Lung (tissue), 12 donors: ENCODE data around the gene BIRC7. TPM values are rescaled to one million over a fixed set of nuclear protein-coding genes. Genes with fewer than 3 reads are reported as not detected.
A peak's percentile ranks its signal among the peaks of the same experiment; 100 is the strongest.

ENCODE experiments used
- ATAC-seq: fragments of 200-7000 bp; cut with Tn5 transposase; one replicate; pipeline ENCODE4 v1.9.1; 2020; ENCODE audit warnings: moderate number of reproducible peaks; ENCODE audit not compliant: insufficient read depth, low FRiP score
- DNase-seq, 3 donors: peaks; one replicate each; pipeline ENCODE4 v3.0.0-alpha.2; 2013 to 2017
- H3K27ac ChIP-seq, 2 donors: one replicate each; pipeline ENCODE4 v1.5.1; 2013; ENCODE audit warnings: mild to moderate bottlenecking in 2 of 2, moderate library complexity in 2 of 2, control low read depth in 1 of 2, inconsistent platforms in 1 of 2, low read depth in 1 of 2, low read length in 1 of 2
- H3K27me3 ChIP-seq, 3 donors: one replicate each; pipeline ENCODE4 v1.5.1; 2013; ENCODE audit warnings: low read length in 2 of 3; ENCODE audit not compliant: control insufficient read depth in 3 of 3, insufficient read depth in 3 of 3
- H3K36me3 ChIP-seq, 4 donors: one replicate each; pipeline ENCODE4 v1.5.1; 2013; ENCODE audit warnings: low read length in 4 of 4, mild to moderate bottlenecking in 1 of 4, moderate library complexity in 1 of 4; ENCODE audit not compliant: control insufficient read depth in 4 of 4, insufficient read depth in 4 of 4
- H3K4me1 ChIP-seq, 5 donors: one replicate each; pipeline ENCODE4 v1.5.1; 2013; ENCODE audit warnings: low read length in 5 of 5, mild to moderate bottlenecking in 2 of 5, moderate library complexity in 1 of 5; ENCODE audit not compliant: control insufficient read depth in 5 of 5, insufficient read depth in 5 of 5
- H3K4me3 ChIP-seq: one replicate; pipeline ENCODE4 v1.5.1; 2013; ENCODE audit warnings: mild to moderate bottlenecking, control low read depth, moderate library complexity
- H3K9ac ChIP-seq, 2 donors: one replicate each; pipeline ENCODE4 v1.5.1; 2013; ENCODE audit warnings: low read length in 2 of 2, control low read depth in 1 of 2; ENCODE audit not compliant: insufficient read depth in 1 of 2
- H3K9me3 ChIP-seq, 4 donors: one replicate each; pipeline ENCODE4 v1.5.1; 2013; ENCODE audit warnings: low read length in 3 of 4, mild to moderate bottlenecking in 1 of 4, moderate library complexity in 1 of 4; ENCODE audit not compliant: control insufficient read depth in 4 of 4, insufficient read depth in 3 of 4
- CTCF ChIP-seq: IDR thresholded peaks from 2 replicates; pipeline ENCODE4 v1.5.1; 2012; ENCODE audit warnings: mild to moderate bottlenecking; ENCODE audit errors: control extremely low read depth, extremely low read depth
- WGBS, 2 donors: extraction: QIAGEN DNeasy Blood & Tissue Kit; methylation state at CpG; one replicate each; pipeline ENCODE4 v1.1.7; 2013; 5-methylcytosine and 5-hydroxymethylcytosine counted together
- polyA plus RNA-seq, 2 donors: library from polyadenylated mRNA; stranded (reverse); fragments of 200-250 nt; gene quantifications; one replicate each; pipeline ENCODE4 v1.2.1, GENCODE V29; 2013
- total RNA-seq, 2 donors: library from RNA; depleted of rRNA in 1 of 2; stranded (reverse); fragments of >200 nt in 1 of 2; gene quantifications; one replicate each; pipeline ENCODE4 v1.2.1, GENCODE V29; 2014 to 2021
- donor health status: control.
- donor health status: control.
- donor health status: Bipolar disorder and iron deficiency.
- donor health status: healthy.
- donor health status: DM: yes; HTN: yes; CAD: no.

BIRC7 gene
- total and polyA plus RNA-seq, 4 donors, result 0.57 to 1.2 (median 0.71) TPM; not detected in 1

- no peak for ATAC-seq
- H3K9ac ChIP-seq, result peak overlapping the region; percentile 31 to 63
- H3K27ac ChIP-seq, result no peak overlapping the region
- peaks cover 0 to 31% (median 1%) of the 10 kb centered on the region in 4 donors for H3K36me3 ChIP-seq
- no peak for DNase-seq
- no peaks in the 10 kb centered on the region for H3K27me3 ChIP-seq
- no peak for TF ChIP-seq CTCF
- WGBS, 2 donors, result 40 to 52% methylated on average over 20 of the region's 20 CpGs
- H3K9me3 ChIP-seq, result no peaks in the 10 kb centered on the region
- H3K4me1 ChIP-seq, result peaks cover 0 to 37% (median 10%) of the 10 kb centered on the region in 5 donors
- peak overlapping the region; percentile 18 for H3K4me3 ChIP-seq
Observed at GRCh38 chr20:63273635-63274380, 38.1 kb downstream of the BIRC7 start.

- DNase-seq (no peak), ATAC-seq (no peak)
- Histone ChIP-seq H3K27ac (no peak overlapping the region), H3K4me3 (no peak overlapping the region), H3K36me3 (peaks cover 0 to 37% (median 1%) of the 10 kb centered on the region in 4 donors), H3K9ac (no peak overlapping the region), H3K4me1 (peaks cover 0 to 30% (median 7%) of the 10 kb centered on the region in 5 donors), H3K9me3 (no peaks in the 10 kb centered on the region), H3K27me3 (no peaks in the 10 kb centered on the region)
- 83 to 89% methylated on average over 17 of the region's 17 CpGs for WGBS, 2 donors
- no peak for TF ChIP-seq CTCF
Observed at GRCh38 chr20:63274381-63275228, 38.9 kb downstream of the BIRC7 start.

- WGBS, 2 donors, result 94 to 95% methylated on average over 18 of the region's 18 CpGs
- DNase-seq (no peak), ATAC-seq (no peak)
- Histone ChIP-seq H3K9me3 (no peaks in the 10 kb centered on the region), H3K4me3 (no peak overlapping the region), H3K27me3 (no peaks in the 10 kb centered on the region), H3K36me3 (peaks cover 0 to 46% (median 1%) of the 10 kb centered on the region in 4 donors), H3K4me1 (peaks cover 0 to 26% (median 7%) of the 10 kb centered on the region in 5 donors), H3K9ac (no peak overlapping the region), H3K27ac (no peak overlapping the region)
- TF ChIP-seq CTCF, result no peak
Observed at GRCh38 chr20:63275825-63276224, 40.1 kb downstream of the BIRC7 start.
